IPS-18a (cell line): ENCODE data around the gene EFCAB10.

Experiments used
- H3K27ac ChIP-seq: one replicate; pipeline ENCODE4 v1.5.1; 2013; ENCODE audit warnings: low read length
- H3K27me3 ChIP-seq: one replicate; pipeline ENCODE4 v1.6.1; 2013; ENCODE audit warnings: mild to moderate bottlenecking, low read length; ENCODE audit not compliant: control insufficient read depth, insufficient read depth
- H3K36me3 ChIP-seq: one replicate; pipeline ENCODE4 v1.6.1; 2013; ENCODE audit warnings: low read depth, low read length; ENCODE audit not compliant: control insufficient read depth
- H3K4me1 ChIP-seq: one replicate; pipeline ENCODE4 v1.6.1; 2013; ENCODE audit warnings: low read depth, low read length; ENCODE audit not compliant: control insufficient read depth
- H3K4me3 ChIP-seq: one replicate; pipeline ENCODE4 v1.5.1; 2013; ENCODE audit warnings: low read length
- H3K9ac ChIP-seq: one replicate; pipeline ENCODE4 v1.6.1; 2013; ENCODE audit warnings: mild to moderate bottlenecking, low read length, moderate library complexity
- H3K9me3 ChIP-seq: one replicate; pipeline ENCODE4 v1.6.1; 2013; ENCODE audit warnings: low read depth, low read length; ENCODE audit not compliant: control insufficient read depth

EFCAB10 gene

DNA sequence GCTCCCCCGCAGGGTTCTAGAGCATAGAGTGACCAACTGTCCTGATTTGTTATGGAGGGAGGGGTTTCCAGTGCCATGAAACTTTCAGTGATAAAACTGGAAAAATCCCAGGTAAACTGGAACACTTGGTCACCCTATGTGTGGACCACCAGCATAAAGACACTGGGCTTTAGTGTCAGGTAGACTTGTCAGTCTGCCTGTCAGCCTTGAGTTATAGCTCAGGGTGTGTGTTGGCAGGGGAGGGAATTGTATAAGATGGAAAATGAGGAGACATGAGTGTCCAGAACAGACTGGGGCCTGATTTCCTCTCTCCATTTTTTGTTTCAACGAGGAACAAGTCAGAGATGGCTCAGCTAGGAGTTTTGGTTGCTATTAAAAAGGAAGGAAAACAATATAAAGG is 10.2 kb upstream of the EFCAB10 start:
- H3K36me3 ChIP-seq = no peaks in the 10 kb centered on the region
- no peaks in the 10 kb centered on the region for H3K27me3 ChIP-seq
- H3K9ac ChIP-seq = no peak overlapping the region
- peaks cover 2% of the 10 kb centered on the region for H3K4me1 ChIP-seq
- no peak overlapping the region for H3K27ac ChIP-seq
- H3K4me3 ChIP-seq = no peak overlapping the region
- no peaks in the 10 kb centered on the region for H3K9me3 ChIP-seq

- no peaks in the 10 kb centered on the region for H3K36me3 ChIP-seq
- no peaks in the 10 kb centered on the region for H3K27me3 ChIP-seq
- no peak overlapping the region for H3K4me3 ChIP-seq
- H3K9ac ChIP-seq = no peak overlapping the region
- no peaks in the 10 kb centered on the region for H3K9me3 ChIP-seq
- no peaks in the 10 kb centered on the region for H3K4me1 ChIP-seq
- no peak overlapping the region for H3K27ac ChIP-seq
Measured at GRCh38 chr7:105590793-105591192, 9.5 kb upstream of the EFCAB10 start.

- Histone ChIP-seq H3K36me3 (no peaks in the 10 kb centered on the region), H3K9me3 (no peaks in the 10 kb centered on the region), H3K27me3 (no peaks in the 10 kb centered on the region), H3K27ac (no peak overlapping the region), H3K9ac (no peak overlapping the region), H3K4me1 (no peaks in the 10 kb centered on the region), H3K4me3 (no peak overlapping the region)
Measured at GRCh38 chr7:105589356-105590077, 8.2 kb upstream of the EFCAB10 start.

GRCh38 chr7:105587909-105588635 is 6.8 kb upstream of the EFCAB10 start:
- Histone ChIP-seq H3K36me3 (no peaks in the 10 kb centered on the region), H3K9me3 (no peaks in the 10 kb centered on the region), H3K4me3 (no peak overlapping the region), H3K4me1 (no peaks in the 10 kb centered on the region), H3K27me3 (no peaks in the 10 kb centered on the region), H3K27ac (no peak overlapping the region), H3K9ac (no peak overlapping the region)

GRCh38 chr7:105585850-105586500 is 4.7 kb upstream of the EFCAB10 start:
- Histone ChIP-seq H3K27ac (no peak overlapping the region), H3K36me3 (no peaks in the 10 kb centered on the region), H3K27me3 (no peaks in the 10 kb centered on the region), H3K4me3 (no peak overlapping the region), H3K9ac (no peak overlapping the region), H3K9me3 (no peaks in the 10 kb centered on the region), H3K4me1 (no peaks in the 10 kb centered on the region)

DNA sequence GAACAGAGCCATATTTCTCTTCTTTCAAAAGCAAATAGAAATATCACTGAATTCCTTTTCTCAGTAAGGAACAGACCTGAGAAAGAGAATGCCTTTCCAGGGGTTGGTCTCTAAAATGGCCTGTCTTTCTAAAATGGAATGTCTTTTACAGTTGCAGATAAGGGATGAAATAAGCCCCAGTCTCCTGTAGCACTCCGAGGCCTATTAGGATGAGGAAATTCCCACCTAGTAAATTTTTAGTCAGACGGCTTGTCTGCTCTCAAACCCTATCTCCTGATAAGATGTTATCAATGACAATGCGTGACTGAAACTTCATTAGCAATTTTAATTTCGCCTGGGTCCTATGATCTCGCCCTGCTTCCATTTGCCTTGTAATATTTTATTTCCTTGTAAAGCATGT is 2.9 kb upstream of the EFCAB10 start:
- Histone ChIP-seq H3K4me1 (no peaks in the 10 kb centered on the region), H3K27me3 (no peaks in the 10 kb centered on the region), H3K4me3 (no peak overlapping the region), H3K9me3 (no peaks in the 10 kb centered on the region), H3K36me3 (no peaks in the 10 kb centered on the region), H3K9ac (no peak overlapping the region), H3K27ac (no peak overlapping the region)

- H3K27ac ChIP-seq = no peak overlapping the region
- no peaks in the 10 kb centered on the region for H3K36me3 ChIP-seq
- no peaks in the 10 kb centered on the region for H3K4me1 ChIP-seq
- H3K27me3 ChIP-seq = no peaks in the 10 kb centered on the region
- H3K9ac ChIP-seq = no peak overlapping the region
- H3K9me3 ChIP-seq = no peaks in the 10 kb centered on the region
- no peak overlapping the region for H3K4me3 ChIP-seq
Measured at GRCh38 chr7:105583061-105583460, 1.8 kb upstream of the EFCAB10 start.

GRCh38 chr7:105580022-105580740 is 1.1 kb downstream of the EFCAB10 start:
- H3K4me3 ChIP-seq = no peak overlapping the region
- H3K27me3 ChIP-seq = no peaks in the 10 kb centered on the region
- no peaks in the 10 kb centered on the region for H3K9me3 ChIP-seq
- H3K4me1 ChIP-seq = no peaks in the 10 kb centered on the region
- no peak overlapping the region for H3K27ac ChIP-seq
- H3K9ac ChIP-seq = no peak overlapping the region
- H3K36me3 ChIP-seq = no peaks in the 10 kb centered on the region

- Histone ChIP-seq H3K36me3 (no peaks in the 10 kb centered on the region), H3K4me3 (no peak overlapping the region), H3K27me3 (no peaks in the 10 kb centered on the region), H3K9ac (no peak overlapping the region), H3K9me3 (no peaks in the 10 kb centered on the region), H3K27ac (no peak overlapping the region), H3K4me1 (no peaks in the 10 kb centered on the region)
Measured at GRCh38 chr7:105578496-105578895, 2.8 kb downstream of the EFCAB10 start.

DNA sequence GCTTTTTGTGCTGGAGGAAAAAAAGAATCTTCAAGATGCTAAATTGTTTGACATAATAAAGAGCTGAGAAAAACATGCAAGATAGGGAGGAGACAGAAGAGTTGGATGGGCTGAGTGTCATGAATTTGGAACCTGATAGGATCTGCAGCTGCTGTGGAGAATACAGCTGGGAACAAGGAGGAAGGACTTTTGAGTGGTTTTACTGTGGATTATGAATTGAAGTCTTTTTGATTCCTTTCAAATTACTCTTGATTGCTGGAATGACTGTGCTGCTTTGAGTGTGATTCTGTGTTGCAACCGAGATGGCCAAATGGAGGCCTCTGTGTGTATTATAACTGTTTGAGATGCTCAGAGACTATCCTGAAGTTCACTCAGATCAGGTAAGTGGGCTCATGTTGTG is 4.0 kb downstream of the EFCAB10 start:
- no peaks in the 10 kb centered on the region for H3K36me3 ChIP-seq
- no peaks in the 10 kb centered on the region for H3K4me1 ChIP-seq
- H3K9me3 ChIP-seq = no peaks in the 10 kb centered on the region
- no peaks in the 10 kb centered on the region for H3K27me3 ChIP-seq
- H3K9ac ChIP-seq = no peak overlapping the region
- H3K27ac ChIP-seq = no peak overlapping the region
- no peak overlapping the region for H3K4me3 ChIP-seq

- Histone ChIP-seq H3K4me3 (no peak overlapping the region), H3K27ac (no peak overlapping the region), H3K36me3 (peaks cover 13% of the 10 kb centered on the region), H3K4me1 (no peaks in the 10 kb centered on the region), H3K9me3 (no peaks in the 10 kb centered on the region), H3K27me3 (no peaks in the 10 kb centered on the region), H3K9ac (no peak overlapping the region)
Measured at GRCh38 chr7:105571891-105572290, 9.4 kb downstream of the EFCAB10 start.
